ENCODE measurements around the gene OTOS.

OTOS gene

DNA sequence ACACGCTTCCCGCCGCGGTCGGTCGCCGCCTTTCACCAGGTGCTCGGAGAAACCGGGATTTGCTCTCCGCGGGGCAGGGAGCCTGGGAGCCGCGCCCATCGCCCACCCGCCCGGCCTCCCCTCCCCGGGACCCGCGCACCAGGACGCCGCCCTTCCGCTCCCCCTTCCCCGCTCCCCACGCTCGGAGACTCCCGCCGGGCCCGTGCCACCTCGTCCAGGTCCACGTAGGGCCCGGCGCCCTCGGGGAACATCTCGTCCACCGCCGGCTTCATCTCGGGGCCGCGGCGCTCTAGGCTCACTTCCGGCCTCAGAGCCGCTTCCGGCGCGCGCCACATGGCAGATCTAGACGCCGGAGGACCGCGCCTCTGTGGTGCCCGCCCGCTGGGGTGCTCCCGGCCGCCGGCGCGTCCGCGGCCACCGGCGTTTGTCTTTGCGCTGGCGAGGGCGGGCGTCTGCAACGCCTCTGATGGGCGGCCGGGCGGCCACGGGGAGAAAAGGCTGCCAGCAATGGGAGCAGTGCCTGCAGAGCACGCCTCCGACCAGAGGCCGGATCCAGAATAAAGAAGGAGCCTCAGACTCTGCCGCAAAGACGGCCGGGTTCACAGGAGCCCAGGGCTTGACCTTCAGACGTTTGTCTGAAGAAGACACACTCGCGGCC lies 4.3 kb downstream of the OTOS start, which contains the start of gene COPS9:
Gene COPS9, minus strand, starts transcription at position 293 of the 658 bp plus-strand sequence. Its CDS starts 21 bp downstream, at position 272.
- peak; percentile 72 for DNase-seq (ENCODE audit: low read depth)

DNA sequence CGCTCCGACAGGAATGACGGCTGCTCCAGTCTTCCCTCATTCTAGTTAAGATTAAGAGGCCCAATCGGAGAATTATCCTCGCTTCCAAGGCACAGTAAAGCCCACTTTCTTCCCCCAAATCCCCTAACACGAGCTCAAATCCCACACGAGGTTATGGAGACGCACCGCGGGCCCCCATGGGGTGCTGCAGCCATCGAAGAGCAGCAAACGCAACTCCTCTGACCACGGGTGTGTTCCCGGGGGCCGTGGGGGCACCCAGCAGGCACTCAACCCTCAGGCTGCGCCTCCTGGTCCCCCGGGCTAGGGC lies 4.8 kb downstream of the OTOS start:
- no peak for DNase-seq (ENCODE audit: low read depth)

- no peak for DNase-seq (ENCODE audit: low read depth)
These were observed 5.4 kb downstream of the OTOS start for GRCh38 chr2:240134956-240135520.

GRCh38 chr2:240134466-240134865 lies 6.0 kb downstream of the OTOS start:
- no peak for DNase-seq (ENCODE audit: low read depth)

DNA sequence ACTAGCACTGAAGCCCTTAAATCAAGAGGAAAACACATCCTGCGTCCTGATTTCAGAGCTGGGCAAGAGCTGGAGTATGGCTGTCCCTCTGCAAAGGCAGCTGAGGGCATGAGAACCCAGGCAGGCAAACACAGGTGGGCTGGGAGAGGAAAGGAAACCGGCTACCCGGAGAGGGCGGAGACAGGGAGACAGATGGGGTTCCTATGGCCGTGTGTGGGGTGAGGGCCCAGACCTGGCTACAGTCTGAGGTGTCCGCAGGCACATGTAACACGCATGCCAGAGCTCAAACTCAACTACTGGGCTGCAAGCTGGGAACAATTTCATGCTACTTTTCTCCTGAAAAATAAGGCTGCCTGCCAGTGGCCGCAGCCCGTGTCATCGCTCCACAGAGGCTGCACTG lies 7.1 kb downstream of the OTOS start:
- DNase-seq (ENCODE audit: low read depth): no peak

DNA sequence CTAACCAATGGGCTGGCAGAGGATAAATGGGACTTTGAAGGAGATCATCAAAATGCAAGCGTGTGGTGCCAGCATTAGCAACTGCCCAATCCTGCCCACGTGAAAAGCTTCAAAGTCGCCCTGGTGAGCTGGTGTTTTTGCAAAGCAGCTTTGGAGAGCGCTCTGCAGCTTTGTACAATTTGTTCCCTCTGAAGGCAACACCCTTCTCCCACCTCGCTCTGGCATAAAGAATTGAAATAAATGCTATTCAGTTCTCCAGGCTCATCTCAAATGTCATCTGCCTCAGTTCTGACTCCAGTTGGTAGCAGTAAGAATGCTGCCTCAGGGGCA lies 7.8 kb downstream of the OTOS start:
- no peak for DNase-seq (ENCODE audit: low read depth)

GRCh38 chr2:240131941-240132650 lies 8.4 kb downstream of the OTOS start:
- no peak for DNase-seq (ENCODE audit: low read depth)

GRCh38 chr2:240131296-240131695 lies 9.2 kb downstream of the OTOS start:
- no peak for DNase-seq (ENCODE audit: low read depth)

DNA sequence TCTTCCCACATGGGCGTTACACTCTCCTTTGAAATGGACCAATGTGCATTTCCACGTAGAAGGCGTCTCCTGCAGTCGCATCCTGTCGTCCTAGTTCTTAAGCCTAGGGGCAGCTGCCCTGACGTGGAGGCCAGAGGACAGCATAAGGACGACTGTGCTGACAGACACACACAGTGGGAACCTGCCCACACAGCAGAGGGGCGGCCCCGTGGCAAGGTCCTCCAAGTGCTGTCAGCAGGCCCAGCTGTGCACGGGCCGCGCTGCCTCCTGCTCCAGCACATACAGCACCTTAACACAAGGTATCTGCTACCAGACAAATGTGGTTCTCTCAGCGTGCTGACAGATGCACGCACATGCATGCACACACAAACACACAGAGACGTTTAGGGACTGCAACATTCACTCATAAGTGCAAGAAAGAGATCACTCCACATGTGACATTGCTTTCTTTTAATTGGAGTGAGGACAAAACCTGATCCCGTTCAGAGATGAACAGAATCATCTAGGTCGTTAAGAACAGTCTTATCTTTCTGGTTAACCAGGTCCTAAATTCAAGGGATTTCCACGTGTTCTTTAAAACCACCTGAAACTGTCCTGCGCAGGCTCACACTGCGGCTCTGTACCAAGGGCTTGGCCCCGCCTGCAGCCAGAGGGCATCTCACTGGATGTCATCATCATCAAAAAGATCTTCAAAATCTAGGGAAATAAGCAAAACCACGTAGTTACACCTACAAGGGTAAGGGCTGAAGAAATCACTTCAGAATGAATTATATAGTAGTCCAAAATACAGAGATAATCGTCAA lies 9.9 kb downstream of the OTOS start:
- no peak for DNase-seq (ENCODE audit: low read depth)

GRCh38 chr2:240129731-240130392 lies 10.6 kb downstream of the OTOS start:
- DNase-seq (ENCODE audit: low read depth): no peak

DNA sequence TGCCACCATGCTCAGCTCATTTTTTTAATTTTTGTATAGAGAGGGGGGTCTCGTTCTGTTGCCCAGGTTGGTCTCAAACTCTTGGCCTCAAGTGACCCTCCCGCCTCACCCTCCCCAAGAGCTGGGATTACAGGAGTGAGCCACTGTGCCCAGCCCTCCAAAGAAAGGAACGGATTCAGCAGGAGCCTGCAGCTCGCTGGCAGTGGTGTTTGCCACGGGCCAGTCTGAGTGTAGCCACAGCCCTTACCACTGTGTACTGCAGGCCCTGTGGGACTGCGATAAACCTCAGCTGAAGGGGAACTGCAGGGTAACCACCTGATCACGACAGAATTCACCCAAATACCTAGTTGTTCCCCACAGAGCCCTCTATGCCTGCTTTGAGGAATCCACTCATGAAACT lies 11.1 kb downstream of the OTOS start:
- no peak for DNase-seq (ENCODE audit: low read depth)

DNA sequence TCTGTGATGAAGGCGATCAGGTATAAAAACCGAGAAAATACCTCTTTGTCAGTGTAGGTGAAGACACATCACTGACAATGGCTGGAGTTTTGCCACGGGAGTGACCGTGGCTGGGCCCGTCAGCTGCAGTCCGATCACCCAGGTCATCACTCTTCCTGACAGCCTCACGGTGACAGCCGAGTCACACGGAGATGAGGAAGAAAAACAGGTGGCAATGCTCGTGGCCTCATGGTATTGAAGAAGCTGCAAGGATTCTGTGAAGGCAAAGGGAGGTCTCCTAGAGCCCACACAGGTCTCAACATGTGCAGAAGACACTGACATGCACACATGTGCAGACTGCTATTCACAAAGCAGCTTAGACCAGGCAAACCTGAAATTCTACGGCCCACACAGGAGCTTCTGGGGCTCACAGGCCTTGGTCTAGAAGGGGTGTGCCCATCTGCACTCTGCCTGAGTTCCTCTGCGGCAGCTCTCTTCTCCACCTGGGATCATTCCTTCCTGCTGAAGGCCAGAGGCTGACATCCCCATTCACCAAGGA lies 11.8 kb downstream of the OTOS start:
- no peak for DNase-seq (ENCODE audit: low read depth)

GRCh38 chr2:240127911-240128607 lies 12.4 kb downstream of the OTOS start:
- DNase-seq (ENCODE audit: low read depth): no peak

- DNase-seq (ENCODE audit: low read depth): no peak
These were observed 13.2 kb downstream of the OTOS start for GRCh38 chr2:240127191-240127750.

- no peak for DNase-seq (ENCODE audit: low read depth)
These were observed 13.7 kb downstream of the OTOS start for GRCh38 chr2:240126731-240127130.

DNA sequence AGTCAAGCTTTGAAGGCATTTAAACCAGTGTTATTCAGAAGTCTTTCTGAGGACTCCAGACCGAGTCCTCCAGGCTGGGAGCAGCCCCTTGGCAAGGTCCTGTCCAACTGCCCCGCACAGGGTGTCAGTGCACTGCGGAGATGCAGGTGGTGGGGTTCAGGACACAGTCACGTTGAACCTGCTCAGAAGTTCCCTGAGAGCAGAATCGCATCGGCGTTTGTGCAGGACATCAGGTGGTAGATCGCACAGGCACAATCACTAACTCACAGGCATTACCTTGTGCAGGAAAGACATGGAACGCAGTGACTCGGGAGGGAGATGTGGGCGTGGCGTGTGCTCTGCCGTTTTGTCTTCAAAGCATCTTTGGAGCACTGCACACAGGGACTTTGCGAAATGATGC lies 14.7 kb downstream of the OTOS start:
- DNase-seq (ENCODE audit: low read depth): no peak

GRCh38 chr2:240124651-240125030 lies 15.8 kb downstream of the OTOS start:
- DNase-seq (ENCODE audit: low read depth): no peak

DNA sequence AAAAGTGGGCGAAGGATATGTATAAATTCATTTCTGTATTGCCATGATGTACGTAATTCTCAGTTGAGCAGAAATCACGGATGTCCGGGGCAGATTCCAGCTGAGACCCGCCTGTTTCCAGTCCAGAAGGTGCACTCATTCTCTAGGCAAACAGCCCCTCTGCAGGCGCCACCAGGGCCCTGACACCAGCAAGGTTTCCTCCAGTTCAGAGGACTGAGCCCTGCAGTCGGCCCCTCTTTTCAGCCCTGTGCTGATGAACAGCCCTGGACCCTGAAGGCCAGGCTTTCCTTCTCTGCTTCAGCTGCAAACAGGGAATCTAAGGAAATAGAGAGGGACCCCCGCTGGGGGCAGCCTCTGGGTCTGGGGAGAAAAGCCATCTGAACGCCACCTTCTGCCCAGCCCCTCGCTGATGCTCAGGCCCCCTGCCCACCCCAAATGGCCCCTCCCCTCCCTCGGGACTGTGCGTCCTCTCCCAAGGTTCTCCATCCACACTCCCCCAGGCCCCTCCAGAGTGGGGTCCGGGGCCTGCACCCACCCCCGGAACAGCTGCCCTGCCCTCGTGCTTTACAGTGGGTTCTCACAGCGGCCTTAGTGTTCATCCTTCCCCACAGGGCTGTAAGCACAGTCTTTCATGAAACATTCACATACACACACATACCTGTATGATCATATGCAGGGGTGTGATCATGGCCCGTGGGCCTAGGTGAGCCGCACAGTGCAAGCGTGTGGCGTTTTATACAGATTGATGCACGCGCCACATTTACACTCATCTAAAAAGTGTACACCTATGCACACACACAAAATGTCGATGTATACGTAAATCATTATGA lies 16.4 kb downstream of the OTOS start:
- no peak for DNase-seq (ENCODE audit: low read depth)

- no peak for DNase-seq (ENCODE audit: low read depth)
These were observed 18.8 kb downstream of the OTOS start for GRCh38 chr2:240121675-240122074.

DNA sequence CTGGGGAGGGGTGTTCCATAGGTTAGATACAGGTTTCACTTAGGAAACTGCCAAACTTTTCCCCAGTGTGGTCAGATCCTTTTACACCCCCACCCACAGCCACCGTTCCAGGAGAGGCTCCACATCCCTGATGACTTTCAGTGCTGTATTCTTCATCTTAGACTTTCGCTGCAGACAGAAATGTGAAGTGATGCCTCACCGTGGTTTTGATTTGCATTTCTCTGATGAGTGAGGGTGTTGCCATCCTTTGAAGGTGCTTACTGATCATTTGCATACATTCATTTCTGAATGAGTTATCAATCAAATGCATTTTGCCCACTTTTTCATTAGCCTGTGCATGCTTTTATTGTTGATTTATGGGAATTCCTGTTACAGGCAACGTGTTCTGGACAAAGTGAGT lies 19.3 kb downstream of the OTOS start:
- no peak for DNase-seq (ENCODE audit: low read depth)

Measured in T follicular helper cell (primary cell).